GM12878 (cell line): ENCODE data around the gene CDC42BPB. TPM values are rescaled to one million over a fixed set of nuclear protein-coding genes. Genes with fewer than 3 reads are reported as not detected.

ENCODE experiments used
- ATAC-seq: fragments of 200-7000 bp; cut with Tn5 transposase; 3 replicates; pipeline ENCODE4 v1.9.1; 2020; ENCODE audit warnings: mild to moderate bottlenecking, moderate library complexity
- BruUV-seq: library from RNA; stranded (reverse); fragments of 400-500 nt; replicated peaks from 2 replicates; lab custom pipeline; 2021; lab: Mats Ljungman, UMichigan
- CTCF ChIA-PET: fragments of 300-600 bp; sonication (Branson Sonifier 250); formaldehyde crosslinking; extraction: SDS; loops from one replicate; lab custom pipeline; 2021; ENCODE audit warnings: inconsistent platforms; lab: Yijun Ruan, JAX
- POLR2A ChIA-PET: fragments of 350-600 bp; formaldehyde crosslinking; extraction: SDS; loops from one replicate; lab custom pipeline; 2021; ENCODE audit warnings: inconsistent platforms; lab: Charles Lee
- RAD21 ChIA-PET: fragments of 300-600 bp; sonication (Branson Sonifier 250); formaldehyde crosslinking; loops from one replicate; lab custom pipeline; 2023; ENCODE audit warnings: antibody characterized with exemption; ENCODE audit not compliant: unreplicated experiment; lab: Charles Lee
- SMC1A ChIA-PET: fragments of 300-600 bp; sonication (Branson Sonifier 250); formaldehyde crosslinking; loops from one replicate; lab custom pipeline; 2023; ENCODE audit not compliant: unreplicated experiment, uncharacterized antibody; lab: Charles Lee
- DNase-seq: peaks from one replicate; pipeline ENCODE4 v3.0.0-alpha.2; 2011; ENCODE audit warnings: low read depth, low spot score
- FAIRE-seq: peaks from 3 replicates; lab custom pipeline; 2011; peaks lifted over from hg19 to GRCh38; lab: Jason Lieb, UNC
- H2AFZ ChIP-seq: 2 replicates; pipeline ENCODE4 v1.6.0; 2011; ENCODE audit warnings: low read depth, low read length, control low read depth; ENCODE audit not compliant: control insufficient read depth
- H3K27ac ChIP-seq: 2 replicates; pipeline ENCODE4 v1.5.1; 2011; ENCODE audit warnings: control low read depth; ENCODE audit not compliant: control insufficient read depth, insufficient read depth
- H3K27me3 ChIP-seq, 2 experiments: replicated peaks in 1 of 2; 2 replicates each; pipeline versions ENCODE4 v1.6.0 to v1.6.1; 2011; ENCODE audit warnings: low read length in 1 of 2; ENCODE audit not compliant: control insufficient read depth in 2 of 2, insufficient read depth in 2 of 2
- H3K36me3 ChIP-seq, 2 experiments: 2 replicates each; pipeline ENCODE4 v1.5.1; 2011; ENCODE audit warnings: low read length in 1 of 2; ENCODE audit not compliant: control insufficient read depth in 2 of 2, insufficient read depth in 2 of 2
- H3K4me1 ChIP-seq: 2 replicates; pipeline ENCODE4 v1.6.1; 2011; ENCODE audit warnings: mild to moderate bottlenecking, low read length, moderate library complexity, mixed read lengths; ENCODE audit not compliant: control insufficient read depth, insufficient read depth
- H3K4me2 ChIP-seq: 2 replicates; pipeline ENCODE4 v1.6.0; 2011; ENCODE audit warnings: control low read depth; ENCODE audit not compliant: control insufficient read depth, insufficient read depth
- H3K4me3 ChIP-seq: fragments of 200-600 bp; sonication (generic); 2 replicates; pipeline ENCODE4 v1.5.1; 2016
- H3K79me2 ChIP-seq: 2 replicates; pipeline ENCODE4 v1.6.0; 2011; ENCODE audit warnings: low read length; ENCODE audit not compliant: control insufficient read depth, insufficient read depth
- H3K9ac ChIP-seq: 2 replicates; pipeline ENCODE4 v1.8.0; 2011; ENCODE audit warnings: low read length, control low read depth, mixed read lengths; ENCODE audit not compliant: control insufficient read depth, insufficient read depth
- H3K9me3 ChIP-seq: replicated peaks from 3 replicates; pipeline ENCODE4 v1.5.1; 2011; ENCODE audit warnings: mild to moderate bottlenecking, low read length; ENCODE audit not compliant: control insufficient read depth, insufficient read depth
- H4K20me1 ChIP-seq: 2 replicates; pipeline ENCODE4 v1.6.0; 2011; ENCODE audit not compliant: control insufficient read depth, insufficient read depth
- CBX5 ChIP-seq: sonication (generic); IDR thresholded peaks from 2 replicates; pipeline ENCODE4 v1.6.1; 2016; ENCODE audit warnings: low read depth, moderate library complexity, mild to moderate bottlenecking, inconsistent platforms
- CEBPB ChIP-seq, 2 experiments: fragments of 150-350 bp in 1 of 2; IDR thresholded peaks; 2 replicates each; pipeline ENCODE4 v1.6.1; 2012 to 2014; ENCODE audit warnings: low read depth in 2 of 2, low read length in 2 of 2, borderline replicate concordance in 1 of 2, inconsistent platforms in 1 of 2
- KAT2A ChIP-seq: conservative IDR thresholded peaks from 2 replicates; pipeline ENCODE4 v1.6.1; 2011; ENCODE audit warnings: low read depth, low read length; ENCODE audit not compliant: control insufficient read depth
- MAX ChIP-seq: IDR thresholded peaks from 2 replicates; pipeline ENCODE4 v1.6.1; 2012; ENCODE audit warnings: low read depth, low read length, improper control_type of control experiment
- NR2C2 ChIP-seq: IDR thresholded peaks from 2 replicates; pipeline ENCODE4 v1.6.1; 2011; ENCODE audit warnings: borderline replicate concordance, low read depth; ENCODE audit not compliant: control insufficient read depth, insufficient read length
- POLR2A ChIP-seq: IDR thresholded peaks from 2 replicates; pipeline ENCODE4 v1.6.1; 2011; ENCODE audit warnings: low read depth, mild to moderate bottlenecking, low read length
- POU2F2 ChIP-seq: IDR thresholded peaks from 3 replicates; pipeline ENCODE4 v1.6.1; 2011; ENCODE audit warnings: low read depth, mild to moderate bottlenecking, low read length, borderline replicate concordance
- RUNX3 ChIP-seq: IDR thresholded peaks from 2 replicates; pipeline ENCODE4 v1.6.1; 2012; ENCODE audit warnings: low read length, inconsistent platforms
- SPI1 ChIP-seq: IDR thresholded peaks from 2 replicates; pipeline ENCODE4 v1.6.1; 2011; ENCODE audit warnings: low read depth, mild to moderate bottlenecking, low read length, moderate library complexity, borderline replicate concordance; ENCODE audit not compliant: insufficient read depth
- ZNF274 ChIP-seq: IDR thresholded peaks from one replicate; pipeline ENCODE4 v1.8.0; 2011; ENCODE audit not compliant: insufficient read length, insufficient read depth
- WGBS: methylation state at CpG from one replicate; pipeline ENCODE4 v1.1.6; 2016; ENCODE audit warnings: low lambda C conversion rate; ENCODE audit not compliant: insufficient replicate concordance, insufficient coverage; ENCODE audit errors: missing lambda C conversion rate; 5-methylcytosine and 5-hydroxymethylcytosine counted together
- in situ Hi-C: fragments of 300-500 bp; cut with MboI; formaldehyde crosslinking; loops from 9 replicates; pipeline ENCODE4 v1.14.3; 2018; ENCODE audit warnings: mixed read lengths
- intact Hi-C: fragments of 100-400 bp; cut with micrococcal nuclease; formaldehyde crosslinking; loops from one replicate; pipeline ENCODE4 v1.14.2; 2022; ENCODE audit not compliant: unreplicated experiment
- polyA plus RNA-seq, 11 experiments: library from polyadenylated mRNA; depleted of rRNA in 4 of 11; unstranded in 6 of 11; stranded (reverse) in 5 of 11; fragments of >200 nt; fragmentation: Nextera tagmentation in 4 of 11; fragmentation: Illumina TruSeq in 1 of 11; extraction: Ambion mirVana in 4 of 11; extraction: Trizol in 1 of 11; gene quantifications; 1 replicate in 1 of 11; 2 replicates in 10 of 11; pipeline versions ENCODE4 v1.2.1 to v1.2.3, GENCODE V29; 2011 to 2016; ENCODE audit warnings: inconsistent platforms in 2 of 11, missing spikeins in 2 of 11, low read depth in 1 of 11
- total RNA-seq, 4 experiments: library from RNA; depleted of rRNA in 3 of 4; stranded (reverse); fragments of >200 nt in 3 of 4; fragmentation: Illumina TruSeq in 1 of 4; extraction: Trizol in 1 of 4; gene quantifications; 2 replicates each; pipeline versions ENCODE4 v1.2.1 to v1.2.3, GENCODE V29; 2013 to 2021
- TF ChIP-seq, protein P1 (sequence below): fragments of 450-650 bp; IDR thresholded peaks from 2 replicates; pipeline ENCODE4 v1.6.1; 2016; ENCODE audit warnings: mild to moderate bottlenecking
- TF ChIP-seq, protein P2 (sequence below): fragments of 450-650 bp; formaldehyde crosslinking; IDR thresholded peaks from 2 replicates; pipeline ENCODE4 v1.4.0; 2022; ENCODE audit warnings: mild to moderate bottlenecking, moderate library complexity

The CDC42BPB gene
- total and polyA plus RNA-seq, 10 of the 15 experiments (the other 5 are each of a cell fraction or from before 2014, with no cell fraction given): 0.42 to 22.1 (median 13.3) TPM

GRCh38 chr14:102917056-102917385, 140.3 kb downstream of the CDC42BPB start:
- H3K9ac ChIP-seq: no peak overlapping the region

More at GRCh38 chr14:102917056-102917385, 140.3 kb downstream of the CDC42BPB start:
- no peaks in the 10 kb centered on the region; a peak in 2 of 4 replicates for H3K36me3 ChIP-seq
- RAD21 ChIA-PET: interaction anchor here (1.3 to 3.6 kb wide), 4 partner anchors 11 to 222 kb away, joined by 3 to 20 read pairs (median 9); no protein-coding TSS in a partner anchor
- H3K79me2 ChIP-seq: no peaks in the 10 kb centered on the region
- BruUV-seq: no TSS peak
- peaks cover 22% of the 10 kb centered on the region for H3K4me1 ChIP-seq
- in situ Hi-C loops (no loop called here), intact Hi-C loops (loop anchor here (5.0 to 10.0 kb wide), 3 partner anchors 140 to 392 kb away; partner anchors contain the start of genes RCOR1 and TRAF3)
- no peaks in the 10 kb centered on the region for H3K27me3 ChIP-seq
- no peaks in the 10 kb centered on the region for H3K9me3 ChIP-seq
- ATAC-seq (peak; percentile 12), DNase-seq (no peak), FAIRE-seq (no peak)
- H4K20me1 ChIP-seq: no peaks in the 10 kb centered on the region
- no peak overlapping the region for H2AFZ ChIP-seq
- no peak overlapping the region for H3K4me3 ChIP-seq
- no peak for TF ChIP-seq MAX
- no peak for TF ChIP-seq KAT2A
- peak; percentile 6; the same call in 1 of the 2 replicates for TF ChIP-seq POLR2A
- 0 out of 2 replicates have a peak, but pooled peaks have one; percentile 9 for TF ChIP-seq RUNX3
- TF ChIP-seq NR2C2: no peak
- TF ChIP-seq, protein P1, sequence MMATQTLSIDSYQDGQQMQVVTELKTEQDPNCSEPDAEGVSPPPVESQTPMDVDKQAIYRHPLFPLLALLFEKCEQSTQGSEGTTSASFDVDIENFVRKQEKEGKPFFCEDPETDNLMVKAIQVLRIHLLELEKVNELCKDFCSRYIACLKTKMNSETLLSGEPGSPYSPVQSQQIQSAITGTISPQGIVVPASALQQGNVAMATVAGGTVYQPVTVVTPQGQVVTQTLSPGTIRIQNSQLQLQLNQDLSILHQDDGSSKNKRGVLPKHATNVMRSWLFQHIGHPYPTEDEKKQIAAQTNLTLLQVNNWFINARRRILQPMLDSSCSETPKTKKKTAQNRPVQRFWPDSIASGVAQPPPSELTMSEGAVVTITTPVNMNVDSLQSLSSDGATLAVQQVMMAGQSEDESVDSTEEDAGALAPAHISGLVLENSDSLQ: no peak
- TF ChIP-seq POU2F2: 0 out of 3 replicates have a peak, but pooled peaks have one; percentile 18
- no peak for TF ChIP-seq SPI1
- no peak for TF ChIP-seq ZNF274
- TF ChIP-seq, protein P2, sequence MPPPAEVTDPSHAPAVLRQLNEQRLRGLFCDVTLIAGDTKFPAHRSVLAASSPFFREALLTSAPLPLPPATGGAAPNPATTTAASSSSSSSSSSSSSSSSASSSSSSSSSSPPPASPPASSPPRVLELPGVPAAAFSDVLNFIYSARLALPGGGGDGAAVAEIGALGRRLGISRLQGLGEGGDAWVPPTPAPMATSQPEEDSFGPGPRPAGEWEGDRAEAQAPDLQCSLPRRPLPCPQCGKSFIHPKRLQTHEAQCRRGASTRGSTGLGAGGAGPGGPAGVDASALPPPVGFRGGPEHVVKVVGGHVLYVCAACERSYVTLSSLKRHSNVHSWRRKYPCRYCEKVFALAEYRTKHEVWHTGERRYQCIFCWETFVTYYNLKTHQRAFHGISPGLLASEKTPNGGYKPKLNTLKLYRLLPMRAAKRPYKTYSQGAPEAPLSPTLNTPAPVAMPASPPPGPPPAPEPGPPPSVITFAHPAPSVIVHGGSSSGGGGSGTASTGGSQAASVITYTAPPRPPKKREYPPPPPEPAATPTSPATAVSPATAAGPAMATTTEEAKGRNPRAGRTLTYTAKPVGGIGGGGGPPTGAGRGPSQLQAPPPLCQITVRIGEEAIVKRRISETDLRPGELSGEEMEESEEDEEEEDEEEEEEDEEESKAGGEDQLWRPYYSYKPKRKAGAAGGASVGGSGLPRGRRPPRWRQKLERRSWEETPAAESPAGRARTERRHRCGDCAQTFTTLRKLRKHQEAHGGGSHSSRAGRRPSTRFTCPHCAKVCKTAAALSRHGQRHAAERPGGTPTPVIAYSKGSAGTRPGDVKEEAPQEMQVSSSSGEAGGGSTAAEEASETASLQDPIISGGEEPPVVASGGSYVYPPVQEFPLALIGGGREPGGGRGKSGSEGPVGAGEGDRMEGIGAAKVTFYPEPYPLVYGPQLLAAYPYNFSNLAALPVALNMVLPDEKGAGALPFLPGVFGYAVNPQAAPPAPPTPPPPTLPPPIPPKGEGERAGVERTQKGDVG (CRISPR knock-in tag): no peak
- TF ChIP-seq CBX5: no peak
- TF ChIP-seq CEBPB (IDR thresholded peaks at IDR 0.05; ENCODE audit: borderline replicate concordance in 1 of 2, low read depth in 2 of 2, low read length in 2 of 2): no peak
- SMC1A ChIA-PET: interaction anchor here (1.1 to 5.4 kb wide), 2 partner anchors 222 to 226 kb away, joined by 3 to 52 read pairs; no protein-coding TSS in a partner anchor
- no peak overlapping the region; the same call in 1 of the 2 replicates for H3K4me2 ChIP-seq
- H3K27ac ChIP-seq: no peak overlapping the region
- CTCF ChIA-PET: interaction anchor here (1.0 to 4.5 kb wide), 7 partner anchors 14 to 393 kb away, joined by 4 to 47 read pairs (median 7); no protein-coding TSS in a partner anchor
- POLR2A ChIA-PET: interaction anchor here (0.5 to 1.2 kb wide), 2 partner anchors 12 to 438 kb away, joined by 3 to 4 read pairs; no protein-coding TSS in a partner anchor
- 48% methylated on average over 6 of the region's 6 CpGs for WGBS
